ENCODE data around the gene RBM47. TPM values are rescaled to one million over a fixed set of nuclear protein-coding genes. Genes with fewer than 3 reads are reported as not detected.

RBM47 gene
- total RNA-seq, 1 experiment from 2014 or later = 54.3 TPM

- in situ Hi-C loops (cut with HindIII; ENCODE audit: low pct_unique_long_range_greater_than_20kb, low sequenced_read_pairs) = loop anchor here (25.0 kb wide), 1 partner anchor 128 kb away; no protein-coding TSS in a partner anchor
- no peak for DNase-seq (ENCODE audit: low read depth)
Observed at GRCh38 chr4:40484346-40485090, 145.1 kb downstream of the RBM47 start.

- in situ Hi-C loops (cut with HindIII; ENCODE audit: low pct_unique_long_range_greater_than_20kb, low sequenced_read_pairs) = loop anchor here (25.0 kb wide), 1 partner anchor 129 kb away; no protein-coding TSS in a partner anchor
- DNase-seq (ENCODE audit: low read depth) = peak; percentile 82
Observed at GRCh38 chr4:40482985-40483647, 146.5 kb downstream of the RBM47 start.

- DNase-seq (ENCODE audit: low read depth) = no peak
- in situ Hi-C loops (cut with HindIII; ENCODE audit: low pct_unique_long_range_greater_than_20kb, low sequenced_read_pairs) = loop anchor here (25.0 kb wide), 1 partner anchor 130 kb away; no protein-coding TSS in a partner anchor
Observed at GRCh38 chr4:40481977-40482376, 147.7 kb downstream of the RBM47 start.

GRCh38 chr4:40480291-40480690 lies 149.4 kb downstream of the RBM47 start:
- no peak for DNase-seq (ENCODE audit: low read depth)
- in situ Hi-C loops (cut with HindIII; ENCODE audit: low pct_unique_long_range_greater_than_20kb, low sequenced_read_pairs) = loop anchor here (25.0 kb wide), 1 partner anchor 132 kb away; no protein-coding TSS in a partner anchor

- no peak for DNase-seq (ENCODE audit: low read depth)
- in situ Hi-C loops (cut with HindIII; ENCODE audit: low pct_unique_long_range_greater_than_20kb, low sequenced_read_pairs) = loop anchor here (25.0 kb wide), 1 partner anchor 133 kb away; no protein-coding TSS in a partner anchor
Observed at GRCh38 chr4:40479378-40479777, 150.3 kb downstream of the RBM47 start.

- in situ Hi-C loops (cut with HindIII; ENCODE audit: low pct_unique_long_range_greater_than_20kb, low sequenced_read_pairs) = loop anchor here (25.0 kb wide), 1 partner anchor 137 kb away; no protein-coding TSS in a partner anchor
- DNase-seq (ENCODE audit: low read depth) = peak; percentile 56
Observed at GRCh38 chr4:40475609-40476008, 154.1 kb downstream of the RBM47 start.

- in situ Hi-C loops (cut with HindIII; ENCODE audit: low pct_unique_long_range_greater_than_20kb, low sequenced_read_pairs) = no loop called here
- DNase-seq (ENCODE audit: low read depth) = peak; percentile 86
Observed at GRCh38 chr4:40473578-40474388, 155.9 kb downstream of the RBM47 start.

- DNase-seq (ENCODE audit: low read depth) = no peak
- in situ Hi-C loops (cut with HindIII; ENCODE audit: low pct_unique_long_range_greater_than_20kb, low sequenced_read_pairs) = no loop called here
Observed at GRCh38 chr4:40471923-40472322, 157.7 kb downstream of the RBM47 start.

- in situ Hi-C loops (cut with HindIII; ENCODE audit: low pct_unique_long_range_greater_than_20kb, low sequenced_read_pairs) = no loop called here
- no peak for DNase-seq (ENCODE audit: low read depth)
Observed at GRCh38 chr4:40466789-40467188, 162.9 kb downstream of the RBM47 start.

- in situ Hi-C loops (cut with HindIII; ENCODE audit: low pct_unique_long_range_greater_than_20kb, low sequenced_read_pairs) = no loop called here
- DNase-seq (ENCODE audit: low read depth) = no peak
Observed at GRCh38 chr4:40462326-40462725, 167.3 kb downstream of the RBM47 start.

- DNase-seq (ENCODE audit: low read depth) = no peak
- in situ Hi-C loops (cut with HindIII; ENCODE audit: low pct_unique_long_range_greater_than_20kb, low sequenced_read_pairs) = no loop called here
Observed at GRCh38 chr4:40461879-40462278, 167.8 kb downstream of the RBM47 start.

GRCh38 chr4:40461062-40461461 lies 168.6 kb downstream of the RBM47 start:
- in situ Hi-C loops (cut with HindIII; ENCODE audit: low pct_unique_long_range_greater_than_20kb, low sequenced_read_pairs) = no loop called here
- no peak for DNase-seq (ENCODE audit: low read depth)

- DNase-seq (ENCODE audit: low read depth) = no peak
- in situ Hi-C loops (cut with HindIII; ENCODE audit: low pct_unique_long_range_greater_than_20kb, low sequenced_read_pairs) = no loop called here
Observed at GRCh38 chr4:40458683-40459082, 171.0 kb downstream of the RBM47 start.

- in situ Hi-C loops (cut with HindIII; ENCODE audit: low pct_unique_long_range_greater_than_20kb, low sequenced_read_pairs) = no loop called here
Observed at GRCh38 chr4:40458109-40458508, 171.6 kb downstream of the RBM47 start.

GRCh38 chr4:40455340-40455902 lies 174.2 kb downstream of the RBM47 start:
- DNase-seq (ENCODE audit: low read depth) = no peak
- in situ Hi-C loops (cut with HindIII; ENCODE audit: low pct_unique_long_range_greater_than_20kb, low sequenced_read_pairs) = no loop called here

More at GRCh38 chr4:40458109-40458508, 171.6 kb downstream of the RBM47 start:
- no peak for DNase-seq (ENCODE audit: low read depth)

- no peak for DNase-seq (ENCODE audit: low read depth)
- in situ Hi-C loops (cut with HindIII; ENCODE audit: low pct_unique_long_range_greater_than_20kb, low sequenced_read_pairs) = no loop called here
Observed at GRCh38 chr4:40454816-40455215, 174.8 kb downstream of the RBM47 start.

GRCh38 chr4:40453912-40454311 lies 175.8 kb downstream of the RBM47 start:
- in situ Hi-C loops (cut with HindIII; ENCODE audit: low pct_unique_long_range_greater_than_20kb, low sequenced_read_pairs) = no loop called here
- no peak for DNase-seq (ENCODE audit: low read depth)

- DNase-seq (ENCODE audit: low read depth) = no peak
- in situ Hi-C loops (cut with HindIII; ENCODE audit: low pct_unique_long_range_greater_than_20kb, low sequenced_read_pairs) = no loop called here
Observed at GRCh38 chr4:40448875-40449274, 180.8 kb downstream of the RBM47 start.

Data from Caki2 (cell line).